ENCODE results near the gene EXPH5. TPM values are rescaled to one million over a fixed set of nuclear protein-coding genes. Genes with fewer than 3 reads are reported as not detected.

EXPH5 gene
- total RNA-seq, 2 donors from 2014 or later, result 32.2 to 41.8 TPM

- Histone ChIP-seq H3K36me3 (no peaks in the 10 kb centered on the region), H3K4me3 (no peak overlapping the region), H3K27ac (no peak overlapping the region), H3K9me3 (no peaks in the 10 kb centered on the region), H3K27me3 (no peaks in the 10 kb centered on the region), H3K4me1 (peaks cover 8% of the 10 kb centered on the region), H3K9ac (ENCODE audit: low read depth in 2 of 2, low read length in 2 of 2) (no peak overlapping the region)
- no peak for DNase-seq
- intact Hi-C loops (cut with DNase I), result no loop called here
- TF ChIP-seq CTCF (IDR thresholded peaks at IDR 0.05), result no peak
Observed at GRCh38 chr11:108534274-108534882, 59.2 kb downstream of the EXPH5 start.

GRCh38 chr11:108530426-108530825, 63.1 kb downstream of the EXPH5 start:
- no peak overlapping the region for H3K9ac ChIP-seq (ENCODE audit: low read depth in 2 of 2, low read length in 2 of 2)

GRCh38 chr11:108527382-108527781, 66.2 kb downstream of the EXPH5 start:
- no peak overlapping the region for H3K9ac ChIP-seq (ENCODE audit: low read depth in 2 of 2, low read length in 2 of 2)
- H3K27ac ChIP-seq, result no peak overlapping the region
- no peaks in the 10 kb centered on the region for H3K27me3 ChIP-seq
- no peaks in the 10 kb centered on the region for H3K9me3 ChIP-seq
- no peaks in the 10 kb centered on the region for H3K36me3 ChIP-seq
- no peaks in the 10 kb centered on the region for H3K4me1 ChIP-seq
- H3K4me3 ChIP-seq, result no peak overlapping the region
- intact Hi-C loops (cut with DNase I), result no loop called here
- DNase-seq, result no peak
- TF ChIP-seq CTCF (IDR thresholded peaks at IDR 0.05), result no peak

More at GRCh38 chr11:108530426-108530825, 63.1 kb downstream of the EXPH5 start:
- DNase-seq, result no peak
- intact Hi-C loops (cut with DNase I), result no loop called here
- Histone ChIP-seq H3K27me3 (no peaks in the 10 kb centered on the region), H3K4me3 (no peak overlapping the region), H3K36me3 (no peaks in the 10 kb centered on the region), H3K4me1 (no peaks in the 10 kb centered on the region), H3K27ac (no peak overlapping the region), H3K9me3 (no peaks in the 10 kb centered on the region)
- TF ChIP-seq CTCF (IDR thresholded peaks at IDR 0.05), result no peak

- no peak overlapping the region for H3K27ac ChIP-seq
- no peak overlapping the region for H3K4me3 ChIP-seq
- H3K4me1 ChIP-seq, result no peaks in the 10 kb centered on the region
- H3K9me3 ChIP-seq, result no peaks in the 10 kb centered on the region
- TF ChIP-seq CTCF (IDR thresholded peaks at IDR 0.05), result no peak
- no peaks in the 10 kb centered on the region for H3K36me3 ChIP-seq
- H3K27me3 ChIP-seq, result no peaks in the 10 kb centered on the region
- intact Hi-C loops (cut with DNase I), result no loop called here
- no peak for DNase-seq
- H3K9ac ChIP-seq (ENCODE audit: low read depth in 2 of 2, low read length in 2 of 2), result no peak overlapping the region
Observed at GRCh38 chr11:108525161-108525560, 68.4 kb downstream of the EXPH5 start.

GRCh38 chr11:108524422-108524821, 69.1 kb downstream of the EXPH5 start:
- H3K4me1 ChIP-seq, result no peaks in the 10 kb centered on the region
- no peak for TF ChIP-seq CTCF (IDR thresholded peaks at IDR 0.05)
- H3K4me3 ChIP-seq, result no peak overlapping the region
- no peak for DNase-seq
- H3K27me3 ChIP-seq, result no peaks in the 10 kb centered on the region
- no peak overlapping the region for H3K27ac ChIP-seq
- intact Hi-C loops (cut with DNase I), result no loop called here
- H3K9me3 ChIP-seq, result no peaks in the 10 kb centered on the region
- no peak overlapping the region for H3K9ac ChIP-seq (ENCODE audit: low read depth in 2 of 2, low read length in 2 of 2)
- H3K36me3 ChIP-seq, result no peaks in the 10 kb centered on the region

Measured in colonic mucosa (tissue), 4 donors.